Mesothelial cell of epicardium (in vitro differentiated cells): Measurements from ENCODE around the gene DCAF12. TPM values are rescaled to one million over a fixed set of nuclear protein-coding genes. Genes with fewer than 3 reads are reported as not detected.
"Not testable (repeated sequence)": the region's sequence is repeated elsewhere in the genome, so short reads cannot be mapped to it uniquely, and the experiment has no call there.

Source experiments
- DNase-seq, 2 experiments: peaks; one replicate each; pipeline ENCODE4 v3.0.0; 2021; ENCODE audit warnings: low spot score in 2 of 2; ENCODE audit not compliant: unreplicated experiment in 2 of 2
- H3K27ac Mint-ChIP-seq: 2 replicates; pipeline ENCODE4 v1.8.0; 2021; ENCODE audit warnings: mixed read lengths
- H3K27me3 Mint-ChIP-seq: 2 replicates; pipeline ENCODE4 v1.8.0; 2021; ENCODE audit warnings: low read depth, mixed read lengths
- H3K36me3 Mint-ChIP-seq: 2 replicates; pipeline ENCODE4 v1.8.0; 2021; ENCODE audit warnings: mixed read lengths
- H3K4me1 Mint-ChIP-seq: 2 replicates; pipeline ENCODE4 v1.8.0; 2021; ENCODE audit warnings: mixed read lengths
- H3K4me3 Mint-ChIP-seq: 2 replicates; pipeline ENCODE4 v1.8.0; 2021; ENCODE audit warnings: mild to moderate bottlenecking, moderate library complexity, mixed read lengths
- H3K9me3 Mint-ChIP-seq: 2 replicates; pipeline ENCODE4 v1.8.0; 2021; ENCODE audit warnings: mixed read lengths
- CTCF ChIP-seq: fragments of 200-600 bp; sonication (generic); IDR thresholded peaks from one replicate; pipeline ENCODE4 v1.5.0; 2021; ENCODE audit warnings: antibody characterized with exemption; ENCODE audit not compliant: unreplicated experiment
- total RNA-seq: library from RNA; stranded (reverse); gene quantifications from 3 replicates; pipeline ENCODE4 v1.2.1, GENCODE V29; 2021

DCAF12 gene
- total RNA-seq, 1 donor from 2014 or later = 35.2 TPM

GRCh38 chr9:34145165-34145564 is 18.7 kb upstream of the DCAF12 start:
- Mint-ChIP-seq H3K27me3 (no peaks in the 10 kb centered on the region), H3K36me3 (no peaks in the 10 kb centered on the region), H3K9me3 (no peaks in the 10 kb centered on the region), H3K4me1 (no peaks in the 10 kb centered on the region), H3K4me3 (no peak overlapping the region), H3K27ac (no peak overlapping the region)
- no peak for DNase-seq
- TF ChIP-seq CTCF = no peak

GRCh38 chr9:34143116-34143515 is 16.6 kb upstream of the DCAF12 start:
- no peak for DNase-seq
- no peak for TF ChIP-seq CTCF
- no peak overlapping the region for H3K27ac Mint-ChIP-seq
- H3K27me3 Mint-ChIP-seq = no peaks in the 10 kb centered on the region
- H3K4me3 Mint-ChIP-seq = no peak overlapping the region
- no peaks in the 10 kb centered on the region for H3K4me1 Mint-ChIP-seq
- no peaks in the 10 kb centered on the region for H3K36me3 Mint-ChIP-seq
- no peaks in the 10 kb centered on the region for H3K9me3 Mint-ChIP-seq

- DNase-seq = no peak
- H3K27ac Mint-ChIP-seq = no peak overlapping the region
- H3K4me3 Mint-ChIP-seq = no peak overlapping the region
- H3K4me1 Mint-ChIP-seq = no peaks in the 10 kb centered on the region
- no peaks in the 10 kb centered on the region for H3K36me3 Mint-ChIP-seq
- H3K9me3 Mint-ChIP-seq = no peaks in the 10 kb centered on the region
- TF ChIP-seq CTCF = no peak
- H3K27me3 Mint-ChIP-seq = no peaks in the 10 kb centered on the region
Measured at GRCh38 chr9:34140853-34141252, 14.4 kb upstream of the DCAF12 start.

- Mint-ChIP-seq H3K27ac (no peak overlapping the region), H3K36me3 (no peaks in the 10 kb centered on the region), H3K9me3 (no peaks in the 10 kb centered on the region), H3K4me3 (no peak overlapping the region), H3K27me3 (no peaks in the 10 kb centered on the region), H3K4me1 (no peaks in the 10 kb centered on the region)
- no peak for TF ChIP-seq CTCF
- DNase-seq = no peak
Measured at GRCh38 chr9:34139477-34140146, 13.1 kb upstream of the DCAF12 start.

GRCh38 chr9:34138644-34139043 is 12.1 kb upstream of the DCAF12 start:
- not testable (repeated sequence) for H3K9me3 Mint-ChIP-seq, H3K4me3 Mint-ChIP-seq, H3K27ac Mint-ChIP-seq, DNase-seq, H3K4me1 Mint-ChIP-seq, H3K36me3 Mint-ChIP-seq, H3K27me3 Mint-ChIP-seq

GRCh38 chr9:34134521-34134920 is 8.0 kb upstream of the DCAF12 start:
- no peaks in the 10 kb centered on the region for H3K4me1 Mint-ChIP-seq
- H3K27ac Mint-ChIP-seq = no peak overlapping the region
- no peak overlapping the region for H3K4me3 Mint-ChIP-seq
- no peak for TF ChIP-seq CTCF
- no peaks in the 10 kb centered on the region for H3K9me3 Mint-ChIP-seq
- no peak for DNase-seq
- H3K36me3 Mint-ChIP-seq = no peaks in the 10 kb centered on the region
- H3K27me3 Mint-ChIP-seq = no peaks in the 10 kb centered on the region
